Kidney epithelial cell (primary cell): Measurements from ENCODE around the gene ERLIN1. TPM values are rescaled to one million over a fixed set of nuclear protein-coding genes. Genes with fewer than 3 reads are reported as not detected.

Source experiments
- DNase-seq: peaks from one replicate; pipeline ENCODE4 v3.0.0-alpha.2; 2010; ENCODE audit warnings: low read depth
- H3K27me3 ChIP-seq: 2 replicates; pipeline ENCODE4 v1.6.0; 2011; ENCODE audit warnings: low read length; ENCODE audit not compliant: control insufficient read depth, insufficient read depth
- H3K36me3 ChIP-seq: 2 replicates; pipeline ENCODE4 v1.5.1; 2011; ENCODE audit warnings: low read length; ENCODE audit not compliant: control insufficient read depth, insufficient read depth
- H3K4me3 ChIP-seq: 2 replicates; pipeline ENCODE4 v1.5.1; 2011; ENCODE audit warnings: low read depth, mild to moderate bottlenecking, control low read depth, low read length
- CTCF ChIP-seq: IDR thresholded peaks from 2 replicates; pipeline ENCODE4 v1.5.1; 2011; ENCODE audit warnings: mild to moderate bottlenecking, moderate library complexity, low read length, control low read depth, inconsistent platforms; ENCODE audit not compliant: insufficient read depth, poor library complexity, severe bottlenecking
- total RNA-seq: library from RNA; depleted of rRNA; stranded (reverse); fragments of >200 nt; gene quantifications from 2 replicates; pipeline ENCODE4 v1.2.3, GENCODE V29; 2015

The ERLIN1 gene
- total RNA-seq, 1 donor from 2014 or later, result 17.7 TPM

DNA sequence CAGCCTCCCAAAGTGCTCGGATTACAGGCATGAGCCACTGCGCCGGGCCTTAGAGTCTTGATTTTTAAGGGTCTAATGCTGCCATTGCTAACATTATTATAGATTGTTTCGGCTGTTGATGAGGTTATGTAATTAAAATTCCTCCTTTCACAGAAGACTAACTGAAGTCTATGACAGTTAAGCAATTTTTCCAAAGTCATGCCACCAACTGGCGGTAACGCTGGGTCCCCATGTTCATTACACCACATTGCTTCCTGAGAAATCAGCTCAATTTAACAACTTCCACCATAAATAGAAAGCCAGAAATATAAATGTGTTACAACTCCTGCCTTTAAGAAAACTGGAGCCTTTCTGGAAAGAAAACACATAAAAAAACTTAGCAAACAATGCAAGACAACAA, 3.5 kb downstream of the ERLIN1 start:
- no peak overlapping the region for H3K4me3 ChIP-seq
- no peaks in the 10 kb centered on the region for H3K36me3 ChIP-seq
- no peaks in the 10 kb centered on the region for H3K27me3 ChIP-seq
- no peak for TF ChIP-seq CTCF
- DNase-seq, result no peak

DNA sequence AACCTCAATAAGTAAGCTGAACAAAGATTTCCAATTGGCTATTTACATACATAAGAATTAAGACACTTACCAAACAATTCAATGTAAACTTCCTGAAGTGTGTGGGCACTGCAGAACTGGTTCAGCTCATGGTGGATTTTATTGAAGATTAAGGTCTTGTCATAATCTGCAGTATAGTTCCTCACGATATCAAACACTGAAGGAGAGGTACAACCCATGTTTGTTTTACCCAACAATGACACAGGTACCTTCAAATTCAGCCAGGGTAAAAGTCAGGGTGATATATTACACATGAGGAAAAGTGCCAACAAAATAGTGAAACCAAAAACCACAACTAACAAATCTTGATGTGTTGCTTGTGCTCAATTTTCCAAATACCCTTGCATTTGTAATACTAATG, 10.0 kb downstream of the ERLIN1 start:
- Histone ChIP-seq H3K36me3 (no peaks in the 10 kb centered on the region), H3K4me3 (no peak overlapping the region), H3K27me3 (no peaks in the 10 kb centered on the region)
- no peak for TF ChIP-seq CTCF
- no peak for DNase-seq

GRCh38 chr10:100174699-100175677, 10.8 kb downstream of the ERLIN1 start:
- no peak for DNase-seq
- H3K36me3 ChIP-seq, result no peaks in the 10 kb centered on the region
- no peak for TF ChIP-seq CTCF
- H3K27me3 ChIP-seq, result no peaks in the 10 kb centered on the region
- no peak overlapping the region for H3K4me3 ChIP-seq

DNA sequence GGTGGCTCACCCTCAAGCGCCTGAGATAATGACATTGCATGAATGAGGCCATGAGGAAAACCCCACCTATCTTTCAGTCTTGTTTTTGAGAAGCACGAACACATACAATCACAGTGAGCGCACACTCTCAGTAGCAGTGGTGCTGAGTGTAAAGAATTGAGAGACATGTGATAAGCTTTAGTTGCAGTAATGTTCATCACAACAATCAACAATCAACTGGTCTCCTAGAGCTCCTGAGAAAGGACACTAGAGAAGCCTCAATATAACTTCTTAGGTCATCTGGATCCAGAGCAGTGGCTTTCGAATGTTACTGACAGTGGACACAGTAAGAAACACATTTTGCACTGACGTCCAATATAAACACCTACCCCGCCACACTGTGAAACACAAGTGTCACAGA, 12.8 kb downstream of the ERLIN1 start:
- Histone ChIP-seq H3K27me3 (no peaks in the 10 kb centered on the region), H3K4me3 (no peak overlapping the region), H3K36me3 (no peaks in the 10 kb centered on the region)
- TF ChIP-seq CTCF, result no peak
- no peak for DNase-seq

GRCh38 chr10:100172349-100172748, 13.5 kb downstream of the ERLIN1 start:
- no peak for TF ChIP-seq CTCF
- Histone ChIP-seq H3K27me3 (no peaks in the 10 kb centered on the region), H3K36me3 (no peaks in the 10 kb centered on the region), H3K4me3 (no peak overlapping the region)
- no peak for DNase-seq

DNA sequence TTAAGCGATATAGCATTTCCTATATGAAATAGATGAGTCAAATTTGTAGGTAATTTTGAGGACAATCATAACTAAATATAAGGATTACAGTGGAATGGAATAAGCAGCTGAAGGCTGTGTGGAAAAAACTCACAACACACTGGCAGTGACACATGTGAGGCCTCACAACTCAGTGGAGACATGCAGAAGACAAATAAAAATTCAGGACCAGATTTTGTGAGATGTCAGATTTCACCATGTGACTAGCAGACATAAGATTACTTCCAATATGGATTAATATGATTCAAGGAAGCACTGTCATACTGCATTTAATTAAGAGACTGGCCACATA, 17.6 kb downstream of the ERLIN1 start:
- Histone ChIP-seq H3K36me3 (no peaks in the 10 kb centered on the region), H3K27me3 (no peaks in the 10 kb centered on the region), H3K4me3 (no peak overlapping the region)
- no peak for TF ChIP-seq CTCF
- no peak for DNase-seq
